Ishikawa (cell line): Measurements from ENCODE around the gene AGO4.

Experiments used
- CEBPB ChIP-seq: IDR thresholded peaks from 2 replicates; pipeline ENCODE4 v1.6.1; 2012
- CREB1 ChIP-seq: IDR thresholded peaks from 2 replicates; pipeline ENCODE4 v1.6.1; 2012; ENCODE audit warnings: low read depth
- EGR1 ChIP-seq: IDR thresholded peaks from 2 replicates; pipeline ENCODE4 v1.6.1; 2012
- EP300 ChIP-seq: IDR thresholded peaks from 2 replicates; pipeline ENCODE4 v1.6.1; 2012; ENCODE audit warnings: borderline replicate concordance
- NFIC ChIP-seq: IDR thresholded peaks from 2 replicates; pipeline ENCODE4 v1.6.1; 2012
- TAF1 ChIP-seq: IDR thresholded peaks from 2 replicates; pipeline ENCODE4 v1.6.1; 2012; ENCODE audit warnings: low read depth, mild to moderate bottlenecking
- TEAD4 ChIP-seq: IDR thresholded peaks from 2 replicates; pipeline ENCODE4 v1.6.1; 2012
- YY1 ChIP-seq: IDR thresholded peaks from 2 replicates; pipeline ENCODE4 v1.6.1; 2012; ENCODE audit warnings: low read depth
- ZBTB7A ChIP-seq: IDR thresholded peaks from 2 replicates; pipeline ENCODE4 v1.6.1; 2012; ENCODE audit warnings: low read depth

DNA sequence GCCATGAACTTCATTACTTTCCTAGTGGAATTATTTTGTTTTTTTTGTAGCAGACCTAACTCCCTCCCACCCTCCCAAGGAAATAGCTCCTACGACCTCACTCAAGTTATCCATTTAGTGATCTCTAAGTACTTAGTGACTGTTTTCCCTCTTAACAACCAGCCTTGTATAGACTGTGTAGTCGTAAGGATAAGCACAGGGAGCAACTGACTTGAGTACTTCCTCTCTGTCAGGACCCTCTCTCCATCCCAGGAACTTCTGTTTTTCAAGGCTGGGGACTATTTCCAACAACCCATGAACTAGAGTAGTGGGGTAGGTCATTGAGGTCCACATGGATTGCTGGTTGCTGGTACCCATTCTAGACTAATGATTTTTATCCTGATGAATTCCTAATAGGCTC lies 77.1 kb downstream of the AGO4 start:
- TF ChIP-seq CREB1 (no peak), EGR1 (no peak), ZBTB7A (no peak), CEBPB (no peak), TAF1 (no peak), EP300 (no peak), TEAD4 (no peak), NFIC (no peak), YY1 (no peak)
